GM12878 (cell line): Measurements from ENCODE around the gene CRKL.

Source experiments
- MTA3 ChIP-seq: IDR thresholded peaks from 2 replicates; pipeline ENCODE4 v1.6.1; 2012; ENCODE audit warnings: low read length, inconsistent platforms, borderline replicate concordance
- POLR2A ChIP-seq: IDR thresholded peaks from 2 replicates; pipeline ENCODE4 v1.6.1; 2011; ENCODE audit warnings: low read depth, mild to moderate bottlenecking, low read length
- POLR2AphosphoS5 ChIP-seq: IDR thresholded peaks from 2 replicates; pipeline ENCODE4 v1.6.1; 2011; ENCODE audit warnings: mild to moderate bottlenecking, low read length, inconsistent platforms
- YBX1 ChIP-seq: fragments of 450-650 bp; IDR thresholded peaks from 2 replicates; pipeline ENCODE4 v1.6.1; 2016; ENCODE audit warnings: antibody characterized with exemption
- YY1 ChIP-seq: IDR thresholded peaks from 2 replicates; pipeline ENCODE4 v1.6.1; 2011; ENCODE audit warnings: low read depth, mild to moderate bottlenecking, low read length
- ZNF207 ChIP-seq: fragments of 450-650 bp; IDR thresholded peaks from 2 replicates; pipeline ENCODE4 v1.6.1; 2014; ENCODE audit warnings: antibody characterized with exemption, mild to moderate bottlenecking, borderline replicate concordance
- ZSCAN29 ChIP-seq: fragments of 450-650 bp; IDR thresholded peaks from 2 replicates; pipeline ENCODE4 v1.6.1; 2017; ENCODE audit warnings: mild to moderate bottlenecking, moderate library complexity
- TF ChIP-seq, protein P1 (sequence below), 3 experiments: IDR thresholded peaks in 2 of 3; conservative IDR thresholded peaks in 1 of 3; 2 replicates each; pipeline ENCODE4 v1.5.1; 2011; ENCODE audit warnings: low read depth in 3 of 3, low read length in 3 of 3, mild to moderate bottlenecking in 3 of 3, control low read depth in 2 of 3, moderate library complexity in 2 of 3, inconsistent platforms in 1 of 3, mixed read lengths in 1 of 3; ENCODE audit not compliant: control insufficient read depth in 2 of 3, insufficient read depth in 1 of 3; ENCODE audit errors: extremely low read depth in 1 of 3
- TF ChIP-seq, protein P2 (sequence below): IDR thresholded peaks from 2 replicates; pipeline ENCODE4 v1.6.1; 2012; ENCODE audit warnings: low read length, inconsistent platforms
- TF ChIP-seq, protein P3 (sequence below): IDR thresholded peaks from 2 replicates; pipeline ENCODE4 v1.6.1; 2012; ENCODE audit warnings: mild to moderate bottlenecking, low read depth, low read length
- TF ChIP-seq, protein P4 (sequence below): fragments of 450-650 bp; IDR thresholded peaks from 2 replicates; pipeline ENCODE4 v1.6.1; 2017; ENCODE audit warnings: borderline replicate concordance
- TF ChIP-seq, protein P5 (sequence below): IDR thresholded peaks from 2 replicates; pipeline ENCODE4 v1.6.1; 2012; ENCODE audit warnings: low read depth, low read length, improper control_type of control experiment

DNA sequence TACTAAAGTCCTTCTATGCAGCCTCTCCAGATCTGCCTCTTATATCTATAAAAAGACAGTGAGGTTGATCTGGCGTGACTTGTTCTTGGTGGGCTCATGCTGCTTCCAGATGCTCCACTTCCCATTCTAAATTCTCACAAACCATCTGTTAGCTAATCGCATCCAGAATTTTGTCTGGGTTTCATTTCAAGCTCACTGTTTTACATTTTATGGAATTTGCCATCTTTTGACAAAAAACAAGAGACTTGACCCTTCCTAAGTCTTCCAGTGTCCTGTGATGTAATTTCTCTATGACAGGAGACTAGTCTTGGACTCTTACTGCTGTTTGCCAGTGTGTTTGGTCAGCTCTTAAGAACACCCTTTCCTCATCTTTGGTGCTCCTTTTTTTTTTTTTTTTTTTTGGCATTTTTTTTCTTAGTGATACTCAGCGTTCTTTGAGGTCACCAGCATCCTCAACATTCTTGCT is 23.0 kb downstream of the CRKL start:
- TF ChIP-seq, protein P1, sequence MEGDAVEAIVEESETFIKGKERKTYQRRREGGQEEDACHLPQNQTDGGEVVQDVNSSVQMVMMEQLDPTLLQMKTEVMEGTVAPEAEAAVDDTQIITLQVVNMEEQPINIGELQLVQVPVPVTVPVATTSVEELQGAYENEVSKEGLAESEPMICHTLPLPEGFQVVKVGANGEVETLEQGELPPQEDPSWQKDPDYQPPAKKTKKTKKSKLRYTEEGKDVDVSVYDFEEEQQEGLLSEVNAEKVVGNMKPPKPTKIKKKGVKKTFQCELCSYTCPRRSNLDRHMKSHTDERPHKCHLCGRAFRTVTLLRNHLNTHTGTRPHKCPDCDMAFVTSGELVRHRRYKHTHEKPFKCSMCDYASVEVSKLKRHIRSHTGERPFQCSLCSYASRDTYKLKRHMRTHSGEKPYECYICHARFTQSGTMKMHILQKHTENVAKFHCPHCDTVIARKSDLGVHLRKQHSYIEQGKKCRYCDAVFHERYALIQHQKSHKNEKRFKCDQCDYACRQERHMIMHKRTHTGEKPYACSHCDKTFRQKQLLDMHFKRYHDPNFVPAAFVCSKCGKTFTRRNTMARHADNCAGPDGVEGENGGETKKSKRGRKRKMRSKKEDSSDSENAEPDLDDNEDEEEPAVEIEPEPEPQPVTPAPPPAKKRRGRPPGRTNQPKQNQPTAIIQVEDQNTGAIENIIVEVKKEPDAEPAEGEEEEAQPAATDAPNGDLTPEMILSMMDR (IDR thresholded peaks at IDR 0.05 in 2 of 3, conservative IDR thresholded peaks at IDR 0.05 in 1 of 3; ENCODE audit: control insufficient read depth in 2 of 3, extremely low read depth in 1 of 3, insufficient read depth in 1 of 3, low read depth in 3 of 3, low read length in 3 of 3): no peak
- TF ChIP-seq, protein P2, sequence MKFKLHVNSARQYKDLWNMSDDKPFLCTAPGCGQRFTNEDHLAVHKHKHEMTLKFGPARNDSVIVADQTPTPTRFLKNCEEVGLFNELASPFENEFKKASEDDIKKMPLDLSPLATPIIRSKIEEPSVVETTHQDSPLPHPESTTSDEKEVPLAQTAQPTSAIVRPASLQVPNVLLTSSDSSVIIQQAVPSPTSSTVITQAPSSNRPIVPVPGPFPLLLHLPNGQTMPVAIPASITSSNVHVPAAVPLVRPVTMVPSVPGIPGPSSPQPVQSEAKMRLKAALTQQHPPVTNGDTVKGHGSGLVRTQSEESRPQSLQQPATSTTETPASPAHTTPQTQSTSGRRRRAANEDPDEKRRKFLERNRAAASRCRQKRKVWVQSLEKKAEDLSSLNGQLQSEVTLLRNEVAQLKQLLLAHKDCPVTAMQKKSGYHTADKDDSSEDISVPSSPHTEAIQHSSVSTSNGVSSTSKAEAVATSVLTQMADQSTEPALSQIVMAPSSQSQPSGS: no peak
- TF ChIP-seq POLR2A: no peak
- no peak for TF ChIP-seq MTA3
- TF ChIP-seq YY1: no peak
- TF ChIP-seq, protein P3, sequence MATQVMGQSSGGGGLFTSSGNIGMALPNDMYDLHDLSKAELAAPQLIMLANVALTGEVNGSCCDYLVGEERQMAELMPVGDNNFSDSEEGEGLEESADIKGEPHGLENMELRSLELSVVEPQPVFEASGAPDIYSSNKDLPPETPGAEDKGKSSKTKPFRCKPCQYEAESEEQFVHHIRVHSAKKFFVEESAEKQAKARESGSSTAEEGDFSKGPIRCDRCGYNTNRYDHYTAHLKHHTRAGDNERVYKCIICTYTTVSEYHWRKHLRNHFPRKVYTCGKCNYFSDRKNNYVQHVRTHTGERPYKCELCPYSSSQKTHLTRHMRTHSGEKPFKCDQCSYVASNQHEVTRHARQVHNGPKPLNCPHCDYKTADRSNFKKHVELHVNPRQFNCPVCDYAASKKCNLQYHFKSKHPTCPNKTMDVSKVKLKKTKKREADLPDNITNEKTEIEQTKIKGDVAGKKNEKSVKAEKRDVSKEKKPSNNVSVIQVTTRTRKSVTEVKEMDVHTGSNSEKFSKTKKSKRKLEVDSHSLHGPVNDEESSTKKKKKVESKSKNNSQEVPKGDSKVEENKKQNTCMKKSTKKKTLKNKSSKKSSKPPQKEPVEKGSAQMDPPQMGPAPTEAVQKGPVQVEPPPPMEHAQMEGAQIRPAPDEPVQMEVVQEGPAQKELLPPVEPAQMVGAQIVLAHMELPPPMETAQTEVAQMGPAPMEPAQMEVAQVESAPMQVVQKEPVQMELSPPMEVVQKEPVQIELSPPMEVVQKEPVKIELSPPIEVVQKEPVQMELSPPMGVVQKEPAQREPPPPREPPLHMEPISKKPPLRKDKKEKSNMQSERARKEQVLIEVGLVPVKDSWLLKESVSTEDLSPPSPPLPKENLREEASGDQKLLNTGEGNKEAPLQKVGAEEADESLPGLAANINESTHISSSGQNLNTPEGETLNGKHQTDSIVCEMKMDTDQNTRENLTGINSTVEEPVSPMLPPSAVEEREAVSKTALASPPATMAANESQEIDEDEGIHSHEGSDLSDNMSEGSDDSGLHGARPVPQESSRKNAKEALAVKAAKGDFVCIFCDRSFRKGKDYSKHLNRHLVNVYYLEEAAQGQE: no peak
- no peak for TF ChIP-seq ZNF207
- TF ChIP-seq, protein P4, sequence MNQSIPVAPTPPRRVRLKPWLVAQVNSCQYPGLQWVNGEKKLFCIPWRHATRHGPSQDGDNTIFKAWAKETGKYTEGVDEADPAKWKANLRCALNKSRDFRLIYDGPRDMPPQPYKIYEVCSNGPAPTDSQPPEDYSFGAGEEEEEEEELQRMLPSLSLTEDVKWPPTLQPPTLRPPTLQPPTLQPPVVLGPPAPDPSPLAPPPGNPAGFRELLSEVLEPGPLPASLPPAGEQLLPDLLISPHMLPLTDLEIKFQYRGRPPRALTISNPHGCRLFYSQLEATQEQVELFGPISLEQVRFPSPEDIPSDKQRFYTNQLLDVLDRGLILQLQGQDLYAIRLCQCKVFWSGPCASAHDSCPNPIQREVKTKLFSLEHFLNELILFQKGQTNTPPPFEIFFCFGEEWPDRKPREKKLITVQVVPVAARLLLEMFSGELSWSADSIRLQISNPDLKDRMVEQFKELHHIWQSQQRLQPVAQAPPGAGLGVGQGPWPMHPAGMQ: no peak
- no peak for TF ChIP-seq YBX1
- TF ChIP-seq, protein P5, sequence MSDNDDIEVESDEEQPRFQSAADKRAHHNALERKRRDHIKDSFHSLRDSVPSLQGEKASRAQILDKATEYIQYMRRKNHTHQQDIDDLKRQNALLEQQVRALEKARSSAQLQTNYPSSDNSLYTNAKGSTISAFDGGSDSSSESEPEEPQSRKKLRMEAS: no peak
- TF ChIP-seq ZSCAN29: no peak
- no peak for TF ChIP-seq POLR2AphosphoS5
